ENCODE results near the gene WWTR1. TPM values are rescaled to one million over a fixed set of nuclear protein-coding genes. Genes with fewer than 3 reads are reported as not detected.
A peak's percentile ranks its signal among the peaks of the same experiment; 100 is the strongest.

The WWTR1 gene
- polyA plus RNA-seq, 1 experiment: 119 TPM

- no peaks in the 10 kb centered on the region for H3K36me3 ChIP-seq (ENCODE audit: control insufficient read depth, insufficient read depth, low read length)
- ChIA-PET POLR2A (no interaction called here), CTCF (interaction anchor here (0.6 to 4.1 kb wide), 33 partner anchors 9 to 526 kb away, joined by 3 to 69 read pairs (median 4); partner anchors contain the start of gene TM4SF1)
- no peaks in the 10 kb centered on the region for H3K27me3 ChIP-seq (ENCODE audit: control insufficient read depth, insufficient read depth, low read length)
- no peak overlapping the region for H3K4me3 ChIP-seq (ENCODE audit: low read depth, low read length)
- TF ChIP-seq CTCF (IDR thresholded peaks at IDR 0.05; ENCODE audit: insufficient read depth, low read depth, low read length): no peak
- DNase-seq (ENCODE audit: low read depth): no peak
Measured at GRCh38 chr3:149481056-149481455, 176.8 kb downstream of the WWTR1 start.

GRCh38 chr3:149480326-149481017 lies 177.4 kb downstream of the WWTR1 start:
- Histone ChIP-seq H3K4me3 (ENCODE audit: low read depth, low read length) (no peak overlapping the region), H3K27me3 (ENCODE audit: control insufficient read depth, insufficient read depth, low read length) (no peaks in the 10 kb centered on the region), H3K36me3 (ENCODE audit: control insufficient read depth, insufficient read depth, low read length) (no peaks in the 10 kb centered on the region)
- DNase-seq (ENCODE audit: low read depth): no peak
- ChIA-PET POLR2A (no interaction called here), CTCF (interaction anchor here (0.6 to 4.1 kb wide), 41 partner anchors 10 to 525 kb away, joined by 3 to 69 read pairs (median 4); partner anchors contain the start of gene TM4SF1)
- peak; percentile 92 for TF ChIP-seq CTCF (IDR thresholded peaks at IDR 0.05; ENCODE audit: insufficient read depth, low read depth, low read length)

- no peak for DNase-seq (ENCODE audit: low read depth)
- H3K4me3 ChIP-seq (ENCODE audit: low read depth, low read length): no peak overlapping the region
- ChIA-PET POLR2A (no interaction called here), CTCF (interaction anchor here (0.6 to 4.1 kb wide), 29 partner anchors 10 to 524 kb away, joined by 3 to 69 read pairs (median 5); partner anchors contain the start of genes TM4SF1 and TM4SF18)
- no peak for TF ChIP-seq CTCF (IDR thresholded peaks at IDR 0.05; ENCODE audit: insufficient read depth, low read depth, low read length)
- H3K36me3 ChIP-seq (ENCODE audit: control insufficient read depth, insufficient read depth, low read length): no peaks in the 10 kb centered on the region
- H3K27me3 ChIP-seq (ENCODE audit: control insufficient read depth, insufficient read depth, low read length): no peaks in the 10 kb centered on the region
Measured at GRCh38 chr3:149479621-149480325, 178.1 kb downstream of the WWTR1 start.

GRCh38 chr3:149476225-149476624 lies 181.6 kb downstream of the WWTR1 start:
- no peak for TF ChIP-seq CTCF (IDR thresholded peaks at IDR 0.05; ENCODE audit: insufficient read depth, low read depth, low read length)
- DNase-seq (ENCODE audit: low read depth): no peak
- no peaks in the 10 kb centered on the region for H3K36me3 ChIP-seq (ENCODE audit: control insufficient read depth, insufficient read depth, low read length)
- POLR2A ChIA-PET: no interaction called here
- CTCF ChIA-PET: no interaction called here
- no peaks in the 10 kb centered on the region for H3K27me3 ChIP-seq (ENCODE audit: control insufficient read depth, insufficient read depth, low read length)
- no peak overlapping the region for H3K4me3 ChIP-seq (ENCODE audit: low read depth, low read length)

GRCh38 chr3:149475451-149476060 lies 182.3 kb downstream of the WWTR1 start:
- POLR2A ChIA-PET: no interaction called here
- Histone ChIP-seq H3K36me3 (ENCODE audit: control insufficient read depth, insufficient read depth, low read length) (no peaks in the 10 kb centered on the region), H3K4me3 (ENCODE audit: low read depth, low read length) (no peak overlapping the region), H3K27me3 (ENCODE audit: control insufficient read depth, insufficient read depth, low read length) (no peaks in the 10 kb centered on the region)
- CTCF ChIA-PET: interaction anchor here (1.4 kb wide), 1 partner anchor 65 kb away, joined by 3 read pairs; no protein-coding TSS in a partner anchor
- TF ChIP-seq CTCF (IDR thresholded peaks at IDR 0.05; ENCODE audit: insufficient read depth, low read depth, low read length): no peak
- DNase-seq (ENCODE audit: low read depth): no peak
